Measurements from ENCODE around the gene MREG. TPM values are rescaled to one million over a fixed set of nuclear protein-coding genes. Genes with fewer than 3 reads are reported as not detected.

Gene MREG
- total RNA-seq, 1 donor from 2014 or later = 1.8 TPM

GRCh38 chr2:215898363-215898762, 115.0 kb downstream of the MREG start:
- Mint-ChIP-seq H3K27me3 (ENCODE audit: low read depth) (no peaks in the 10 kb centered on the region), H3K36me3 (ENCODE audit: low read depth) (peaks cover 1% of the 10 kb centered on the region), H3K9me3 (ENCODE audit: low read depth) (no peaks in the 10 kb centered on the region), H3K4me3 (ENCODE audit: unreplicated experiment) (no peak overlapping the region), H3K4me1 (ENCODE audit: low read depth) (peaks cover 45% of the 10 kb centered on the region), H3K27ac (ENCODE audit: unreplicated experiment) (peak overlapping the region; percentile 81)
- TF ChIP-seq, protein P1, sequence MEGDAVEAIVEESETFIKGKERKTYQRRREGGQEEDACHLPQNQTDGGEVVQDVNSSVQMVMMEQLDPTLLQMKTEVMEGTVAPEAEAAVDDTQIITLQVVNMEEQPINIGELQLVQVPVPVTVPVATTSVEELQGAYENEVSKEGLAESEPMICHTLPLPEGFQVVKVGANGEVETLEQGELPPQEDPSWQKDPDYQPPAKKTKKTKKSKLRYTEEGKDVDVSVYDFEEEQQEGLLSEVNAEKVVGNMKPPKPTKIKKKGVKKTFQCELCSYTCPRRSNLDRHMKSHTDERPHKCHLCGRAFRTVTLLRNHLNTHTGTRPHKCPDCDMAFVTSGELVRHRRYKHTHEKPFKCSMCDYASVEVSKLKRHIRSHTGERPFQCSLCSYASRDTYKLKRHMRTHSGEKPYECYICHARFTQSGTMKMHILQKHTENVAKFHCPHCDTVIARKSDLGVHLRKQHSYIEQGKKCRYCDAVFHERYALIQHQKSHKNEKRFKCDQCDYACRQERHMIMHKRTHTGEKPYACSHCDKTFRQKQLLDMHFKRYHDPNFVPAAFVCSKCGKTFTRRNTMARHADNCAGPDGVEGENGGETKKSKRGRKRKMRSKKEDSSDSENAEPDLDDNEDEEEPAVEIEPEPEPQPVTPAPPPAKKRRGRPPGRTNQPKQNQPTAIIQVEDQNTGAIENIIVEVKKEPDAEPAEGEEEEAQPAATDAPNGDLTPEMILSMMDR (IDR thresholded peaks at IDR 0.05) = no peak
- DNase-seq (ENCODE audit: low spot score) = no peak

DNA sequence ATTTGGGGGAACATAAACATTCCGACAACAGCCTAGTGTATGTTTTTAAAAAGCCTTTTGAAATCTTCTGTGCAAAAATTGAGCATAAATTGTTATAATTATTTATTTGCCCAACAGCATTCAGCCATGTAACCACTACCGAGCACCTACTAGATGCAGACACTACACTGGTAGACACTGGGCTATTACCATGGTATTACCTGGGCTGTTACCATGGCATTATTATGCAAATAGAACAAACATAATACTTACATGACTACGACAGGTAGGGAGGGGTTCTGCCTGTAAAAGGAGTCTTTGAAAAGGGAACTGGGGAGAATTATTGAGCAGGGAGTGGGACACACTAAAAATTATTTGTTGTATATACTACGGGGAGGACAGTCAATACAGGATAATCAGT, 116.4 kb downstream of the MREG start:
- Mint-ChIP-seq H3K27ac (ENCODE audit: unreplicated experiment) (no peak overlapping the region), H3K9me3 (ENCODE audit: low read depth) (no peaks in the 10 kb centered on the region), H3K27me3 (ENCODE audit: low read depth) (no peaks in the 10 kb centered on the region), H3K36me3 (ENCODE audit: low read depth) (peaks cover 1% of the 10 kb centered on the region), H3K4me1 (ENCODE audit: low read depth) (peaks cover 44% of the 10 kb centered on the region), H3K4me3 (ENCODE audit: unreplicated experiment) (no peak overlapping the region)
- TF ChIP-seq, protein P1 (IDR thresholded peaks at IDR 0.05) = no peak
- DNase-seq (ENCODE audit: low spot score) = no peak

DNA sequence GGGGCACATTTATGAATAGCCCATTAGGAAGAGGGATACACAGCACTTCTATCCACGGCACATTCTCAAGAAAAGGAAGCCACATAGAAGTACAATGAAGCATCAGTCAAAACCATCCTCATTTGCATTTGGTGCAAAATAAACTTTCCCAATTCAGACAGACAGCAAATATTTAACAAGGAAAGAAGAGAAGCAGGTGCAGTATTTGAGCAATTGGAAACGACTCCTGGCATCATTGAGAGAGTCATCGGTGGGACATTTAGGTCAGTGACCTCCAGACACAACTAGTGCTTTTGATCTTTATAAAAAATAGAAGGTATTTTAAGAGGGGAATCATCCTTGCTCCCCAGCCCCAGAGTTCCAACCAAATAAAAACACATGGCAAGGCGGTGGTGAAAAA, 118.0 kb downstream of the MREG start:
- Mint-ChIP-seq H3K27ac (ENCODE audit: unreplicated experiment) (no peak overlapping the region), H3K36me3 (ENCODE audit: low read depth) (peaks cover 1% of the 10 kb centered on the region), H3K9me3 (ENCODE audit: low read depth) (no peaks in the 10 kb centered on the region), H3K27me3 (ENCODE audit: low read depth) (no peaks in the 10 kb centered on the region), H3K4me3 (ENCODE audit: unreplicated experiment) (no peak overlapping the region), H3K4me1 (ENCODE audit: low read depth) (peaks cover 35% of the 10 kb centered on the region)
- DNase-seq (ENCODE audit: low spot score) = no peak
- TF ChIP-seq, protein P1 (IDR thresholded peaks at IDR 0.05) = no peak

Other genes with a start within 250 kb of the MREG start
- gene PECR, start 68.3 kb upstream of the MREG start, total RNA-seq = 6.6 to 10.1 TPM (median 9.1 TPM) in 3 replicates
- gene TMEM169, start 68.4 kb upstream of the MREG start, total RNA-seq = 1.3 to 2.0 TPM (median 1.5 TPM) in 3 replicates
- gene XRCC5, start 95.8 kb upstream of the MREG start, total RNA-seq = 154 to 236 TPM (median 158 TPM) in 3 replicates